ENCODE results near the gene BLACAT1.

Gene BLACAT1

GRCh38 chr1:205455581-205456382 is at the start of gene BLACAT1:
Gene BLACAT1 (minus strand): TSS chr1:205456045.
- DNase-seq: no peak

- peak in 1 of 14 donors; percentile 64 for DNase-seq
Observed at GRCh38 chr1:205505076-205505729, 49.4 kb upstream of the BLACAT1 start.

- DNase-seq: peak; percentile 20 to 89 (median 80)
Observed at GRCh38 chr1:205504311-205505075, 48.6 kb upstream of the BLACAT1 start, which contains the start of gene CDK18. Gene CDK18 (plus strand): TSS chr1:205504669. CDS start chr1:205523168, 18,499 bp downstream.

- no peak for DNase-seq
Observed at GRCh38 chr1:205502992-205503391, 47.1 kb upstream of the BLACAT1 start.

GRCh38 chr1:205502111-205502810 is 46.4 kb upstream of the BLACAT1 start:
- no peak for DNase-seq

- no peak for DNase-seq
Observed at GRCh38 chr1:205500240-205501233, 44.7 kb upstream of the BLACAT1 start.

- DNase-seq: no peak
Observed at GRCh38 chr1:205499789-205500188, 43.9 kb upstream of the BLACAT1 start.

- DNase-seq: no peak
Observed at GRCh38 chr1:205497351-205497750, 41.5 kb upstream of the BLACAT1 start.

- DNase-seq: no peak
Observed at GRCh38 chr1:205496661-205497060, 40.8 kb upstream of the BLACAT1 start.

GRCh38 chr1:205495237-205495823 is 39.5 kb upstream of the BLACAT1 start:
- peak in 1 of 14 donors; percentile 60 for DNase-seq

- DNase-seq: peak in 1 of 14 donors; percentile 28
Observed at GRCh38 chr1:205494115-205494514, 38.3 kb upstream of the BLACAT1 start.

GRCh38 chr1:205493241-205494085 is 37.6 kb upstream of the BLACAT1 start:
- peak in 2 of 14 donors; percentile 35 to 68 for DNase-seq

GRCh38 chr1:205492774-205493173 is 36.9 kb upstream of the BLACAT1 start:
- no peak for DNase-seq

- no peak for DNase-seq
Observed at GRCh38 chr1:205492201-205492667, 36.4 kb upstream of the BLACAT1 start.

- no peak for DNase-seq
Observed at GRCh38 chr1:205491794-205492193, 35.9 kb upstream of the BLACAT1 start.

- DNase-seq: peak in 4 of 14 donors; percentile 36 to 50 (median 41)
Observed at GRCh38 chr1:205488074-205488723, 32.4 kb upstream of the BLACAT1 start.

GRCh38 chr1:205486258-205486657 is 30.4 kb upstream of the BLACAT1 start:
- DNase-seq: no peak

Measured in C1 segment of cervical spinal cord (tissue), 14 donors.